Measurements from ENCODE around the gene FARS2.

Gene FARS2

DNA sequence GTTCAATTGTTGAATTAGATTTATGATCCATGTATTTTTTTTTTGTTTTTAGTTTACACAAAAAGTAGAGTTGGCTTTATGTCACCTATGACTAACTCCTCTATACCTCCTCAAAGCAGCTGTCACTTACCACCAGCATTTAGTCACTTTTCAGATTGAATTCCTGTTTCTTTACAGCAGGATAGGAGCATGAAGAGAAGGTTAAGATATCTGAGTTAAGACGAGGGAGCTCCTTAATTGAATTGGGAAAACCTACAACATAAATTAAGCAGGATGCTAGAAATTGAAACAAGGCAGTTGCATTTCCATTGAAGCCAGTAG is 237.2 kb downstream of the FARS2 start:
- Mint-ChIP-seq H3K4me3 (no peak overlapping the region), H3K36me3 (ENCODE audit: low read depth) (peaks cover 20% of the 10 kb centered on the region), H3K9me3 (no peaks in the 10 kb centered on the region), H3K27me3 (no peaks in the 10 kb centered on the region), H3K4me1 (ENCODE audit: low read depth) (peaks cover 26% of the 10 kb centered on the region), H3K27ac (no peak overlapping the region)

DNA sequence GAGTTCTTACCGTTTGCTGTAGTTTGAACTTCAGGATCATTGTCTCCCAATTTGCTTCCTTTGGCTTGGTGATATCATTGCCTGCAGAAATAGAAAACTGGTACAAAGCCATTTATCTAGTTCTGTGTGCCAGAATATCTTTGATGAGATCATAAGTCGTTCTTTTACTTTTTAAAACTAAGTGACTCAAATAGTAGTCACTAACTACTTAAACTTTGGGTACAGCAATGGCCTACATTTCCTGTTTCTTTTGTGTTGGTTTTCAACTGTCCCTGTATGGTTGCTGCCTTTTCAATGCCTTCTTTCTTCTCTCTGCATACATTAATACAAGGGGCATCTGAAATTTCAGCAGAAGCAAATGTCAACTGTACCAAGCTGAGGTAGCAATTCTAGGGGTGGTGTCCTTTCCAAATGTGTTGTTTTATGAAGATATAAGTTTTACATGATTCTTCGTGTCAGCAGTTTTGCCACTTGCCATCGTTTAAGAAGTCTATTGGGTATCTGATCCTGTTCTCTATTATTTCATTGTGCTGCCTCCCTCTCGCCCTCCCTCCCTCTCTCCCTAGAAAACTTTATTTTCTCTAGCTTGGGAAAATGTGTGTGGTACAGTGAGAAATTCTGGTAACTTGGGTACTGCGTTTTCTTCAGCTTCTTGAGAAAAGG is 238.5 kb downstream of the FARS2 start:
- H3K27ac Mint-ChIP-seq, result peak overlapping the region; percentile 22
- H3K36me3 Mint-ChIP-seq (ENCODE audit: low read depth), result peaks cover 23% of the 10 kb centered on the region
- peaks cover 26% of the 10 kb centered on the region for H3K4me1 Mint-ChIP-seq (ENCODE audit: low read depth)
- no peak overlapping the region for H3K4me3 Mint-ChIP-seq
- H3K9me3 Mint-ChIP-seq, result no peaks in the 10 kb centered on the region
- H3K27me3 Mint-ChIP-seq, result no peaks in the 10 kb centered on the region

DNA sequence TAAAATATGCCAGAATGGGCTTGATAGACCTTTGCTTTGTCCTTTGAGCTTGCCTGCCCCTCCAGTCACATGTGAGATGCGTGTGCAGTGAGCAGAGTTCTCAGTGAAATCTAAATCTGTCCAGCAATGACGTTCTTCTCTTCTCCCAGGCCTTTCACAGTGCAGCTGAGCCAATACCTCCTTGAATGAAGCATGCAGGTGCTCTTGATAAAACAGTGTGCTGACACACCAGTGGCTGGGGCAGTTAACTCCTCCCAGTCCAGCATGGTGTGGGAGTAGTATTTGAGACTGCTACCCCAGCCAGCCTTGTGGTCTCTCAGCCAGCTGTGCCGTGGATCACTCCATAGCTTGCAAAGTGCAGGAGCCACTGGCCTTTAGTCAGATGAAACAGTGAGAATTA is 240.5 kb downstream of the FARS2 start:
- Mint-ChIP-seq H3K9me3 (no peaks in the 10 kb centered on the region), H3K36me3 (ENCODE audit: low read depth) (peaks cover 23% of the 10 kb centered on the region), H3K4me3 (no peak overlapping the region), H3K27me3 (no peaks in the 10 kb centered on the region), H3K27ac (no peak overlapping the region), H3K4me1 (ENCODE audit: low read depth) (peaks cover 41% of the 10 kb centered on the region)

DNA sequence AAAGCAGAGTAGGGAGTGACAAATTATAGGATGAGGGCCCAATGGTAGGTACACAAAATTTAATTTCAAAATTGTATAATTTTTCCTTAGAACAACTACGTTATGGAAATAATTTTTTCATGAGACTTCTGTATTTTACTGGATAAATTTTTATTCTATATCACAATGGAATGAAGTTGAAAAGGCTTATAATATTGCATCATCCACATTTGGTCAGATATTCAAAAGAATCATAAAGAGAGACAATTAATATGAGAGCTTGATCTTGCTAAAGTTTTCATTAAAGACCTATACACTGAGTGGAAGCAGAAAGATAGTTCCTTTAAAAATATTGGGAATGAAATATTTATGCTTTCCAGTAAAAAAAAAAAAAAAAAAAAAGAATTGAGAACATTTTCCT is 242.8 kb downstream of the FARS2 start:
- no peak overlapping the region for H3K27ac Mint-ChIP-seq
- H3K27me3 Mint-ChIP-seq, result no peaks in the 10 kb centered on the region
- H3K36me3 Mint-ChIP-seq (ENCODE audit: low read depth), result peaks cover 12% of the 10 kb centered on the region
- peaks cover 38% of the 10 kb centered on the region for H3K4me1 Mint-ChIP-seq (ENCODE audit: low read depth)
- no peaks in the 10 kb centered on the region for H3K9me3 Mint-ChIP-seq
- no peak overlapping the region for H3K4me3 Mint-ChIP-seq

DNA sequence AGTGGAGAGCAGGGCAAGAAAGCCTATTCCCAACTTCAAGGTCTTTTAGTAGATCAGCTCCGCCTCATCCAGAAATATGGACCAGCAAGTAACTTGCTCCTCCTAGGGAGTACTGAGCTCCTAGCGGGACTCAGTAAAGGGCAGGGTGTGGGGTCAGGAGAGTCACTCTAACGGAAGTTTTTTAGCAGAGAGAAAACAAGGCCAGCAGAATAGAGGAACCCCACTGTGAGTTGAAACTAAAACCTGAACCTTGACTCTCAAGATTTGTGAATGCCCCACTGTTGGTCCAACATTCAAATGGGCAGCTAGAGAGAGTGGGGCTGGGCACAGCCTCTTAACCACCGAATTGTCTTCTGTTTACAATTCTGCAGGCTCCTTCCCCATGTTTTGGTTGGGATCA is 244.8 kb downstream of the FARS2 start:
- peaks cover 3% of the 10 kb centered on the region for H3K36me3 Mint-ChIP-seq (ENCODE audit: low read depth)
- H3K9me3 Mint-ChIP-seq, result no peaks in the 10 kb centered on the region
- no peaks in the 10 kb centered on the region for H3K27me3 Mint-ChIP-seq
- no peak overlapping the region for H3K4me3 Mint-ChIP-seq
- peaks cover 27% of the 10 kb centered on the region for H3K4me1 Mint-ChIP-seq (ENCODE audit: low read depth)
- H3K27ac Mint-ChIP-seq, result no peak overlapping the region

DNA sequence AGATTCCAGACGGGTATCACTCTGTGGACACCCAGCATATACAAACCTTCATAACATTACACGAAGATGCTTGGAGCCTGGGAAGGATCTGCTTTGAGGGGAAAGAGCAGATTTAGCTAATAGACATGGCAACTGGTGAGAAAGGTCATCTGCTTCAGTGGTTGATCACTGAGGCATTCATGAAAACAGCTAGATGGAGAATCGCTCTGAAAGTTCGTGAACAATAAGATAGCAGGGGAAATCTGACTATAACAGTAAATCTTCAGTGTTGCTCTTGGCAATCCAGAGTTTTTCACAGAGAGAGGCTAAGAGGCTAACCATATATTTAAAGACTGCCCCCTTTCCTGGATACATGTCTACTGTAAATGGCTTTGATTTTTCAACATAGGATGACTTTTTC is 245.3 kb downstream of the FARS2 start:
- Mint-ChIP-seq H3K4me3 (peak overlapping the region; percentile 50), H3K4me1 (ENCODE audit: low read depth) (peaks cover 27% of the 10 kb centered on the region), H3K27me3 (no peaks in the 10 kb centered on the region), H3K36me3 (ENCODE audit: low read depth) (peaks cover 3% of the 10 kb centered on the region), H3K27ac (peak overlapping the region; percentile 57), H3K9me3 (no peaks in the 10 kb centered on the region)

DNA sequence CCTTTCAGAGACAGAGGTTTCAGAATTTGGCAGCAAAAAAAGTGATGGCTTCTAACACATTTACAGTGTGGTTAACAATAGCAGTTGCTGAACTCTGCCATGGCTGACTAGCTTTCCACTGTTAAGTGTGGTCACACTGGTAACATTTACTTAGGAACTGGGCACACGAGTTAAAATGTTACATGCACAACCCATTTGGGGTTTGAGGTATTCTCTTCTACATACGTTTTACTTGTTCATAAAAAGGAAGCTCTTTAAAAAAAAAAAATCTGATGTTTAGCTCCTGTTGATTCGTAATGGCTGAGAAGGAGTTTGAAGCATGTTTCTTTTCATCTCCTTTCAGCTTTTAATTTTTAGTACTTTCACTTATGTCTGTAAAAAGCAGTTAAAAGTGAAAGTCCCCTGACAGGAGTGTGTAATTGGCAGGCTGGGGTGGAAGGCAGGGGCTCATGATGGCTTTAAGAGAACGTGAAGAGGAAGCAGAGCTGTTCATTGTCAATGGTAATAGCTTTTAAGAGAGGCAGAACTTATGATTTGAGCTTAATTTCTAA is 245.9 kb downstream of the FARS2 start:
- Mint-ChIP-seq H3K36me3 (ENCODE audit: low read depth) (peaks cover 3% of the 10 kb centered on the region), H3K27ac (peak overlapping the region; percentile 47), H3K4me3 (peak overlapping the region; percentile 50), H3K4me1 (ENCODE audit: low read depth) (peaks cover 27% of the 10 kb centered on the region), H3K27me3 (no peaks in the 10 kb centered on the region), H3K9me3 (no peaks in the 10 kb centered on the region)

DNA sequence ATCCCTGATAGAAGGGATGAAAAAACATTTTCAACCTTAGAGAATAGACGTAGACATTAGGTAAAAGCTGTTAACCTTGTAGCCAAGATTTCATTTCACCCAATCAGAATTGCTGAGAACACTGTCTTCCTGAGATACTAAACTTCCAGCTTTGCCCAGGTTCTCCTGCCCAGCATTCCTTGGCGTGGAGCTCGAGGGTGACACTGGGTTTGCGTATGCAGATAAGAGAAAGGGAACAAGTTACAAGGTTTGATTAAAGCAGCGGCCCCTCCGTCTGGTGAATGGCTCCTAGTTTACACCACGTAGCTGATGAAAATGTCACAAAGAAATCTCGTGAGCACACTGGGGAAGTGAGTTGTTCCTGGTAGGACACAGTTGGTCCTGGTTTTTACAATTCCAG is 247.8 kb downstream of the FARS2 start:
- H3K4me3 Mint-ChIP-seq, result no peak overlapping the region
- H3K36me3 Mint-ChIP-seq (ENCODE audit: low read depth), result peaks cover 3% of the 10 kb centered on the region
- H3K9me3 Mint-ChIP-seq, result no peaks in the 10 kb centered on the region
- no peak overlapping the region for H3K27ac Mint-ChIP-seq
- peaks cover 28% of the 10 kb centered on the region for H3K4me1 Mint-ChIP-seq (ENCODE audit: low read depth)
- no peaks in the 10 kb centered on the region for H3K27me3 Mint-ChIP-seq

DNA sequence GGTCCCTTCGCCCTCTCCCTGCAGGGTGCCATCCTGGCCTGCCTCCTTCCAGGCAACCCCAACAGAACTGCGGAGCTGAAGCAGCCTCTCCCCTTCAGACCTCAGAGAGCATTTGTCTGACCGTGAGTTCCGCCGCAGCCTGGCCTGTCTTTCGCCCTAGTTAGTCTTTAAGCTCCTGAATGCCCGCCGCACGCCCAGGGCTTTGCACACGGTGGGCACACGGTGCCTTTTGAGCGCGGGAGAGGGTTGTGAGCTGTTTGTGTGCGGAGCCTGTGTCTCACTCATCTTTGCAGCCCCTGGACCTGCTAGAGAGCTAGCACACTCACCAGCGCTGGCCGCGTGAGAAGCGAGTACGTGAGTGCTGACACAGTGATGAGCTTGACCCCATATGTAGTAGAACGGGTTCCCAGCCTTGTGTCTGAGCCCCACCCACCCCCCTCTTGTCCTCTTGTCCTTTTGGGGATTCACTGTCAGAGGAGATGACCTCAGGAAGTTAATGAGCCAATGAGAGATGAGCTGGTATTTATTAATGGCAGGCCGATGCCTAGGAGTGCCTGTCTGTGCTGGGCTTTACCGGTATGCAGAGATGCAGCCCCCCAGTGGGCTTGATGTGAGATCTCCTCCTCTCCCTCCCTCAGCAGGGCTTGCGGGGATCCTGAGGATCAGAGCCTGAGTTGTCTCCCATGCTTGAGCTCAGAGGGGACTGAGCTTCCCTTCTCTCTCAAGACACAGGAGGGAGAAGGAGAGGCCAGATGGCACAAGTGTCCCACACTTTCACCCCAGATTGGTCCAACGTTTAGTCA is 249.2 kb downstream of the FARS2 start:
- Mint-ChIP-seq H3K4me1 (ENCODE audit: low read depth) (peaks cover 33% of the 10 kb centered on the region), H3K4me3 (no peak overlapping the region), H3K27ac (no peak overlapping the region), H3K27me3 (no peaks in the 10 kb centered on the region), H3K36me3 (ENCODE audit: low read depth) (no peaks in the 10 kb centered on the region), H3K9me3 (no peaks in the 10 kb centered on the region)

DNA sequence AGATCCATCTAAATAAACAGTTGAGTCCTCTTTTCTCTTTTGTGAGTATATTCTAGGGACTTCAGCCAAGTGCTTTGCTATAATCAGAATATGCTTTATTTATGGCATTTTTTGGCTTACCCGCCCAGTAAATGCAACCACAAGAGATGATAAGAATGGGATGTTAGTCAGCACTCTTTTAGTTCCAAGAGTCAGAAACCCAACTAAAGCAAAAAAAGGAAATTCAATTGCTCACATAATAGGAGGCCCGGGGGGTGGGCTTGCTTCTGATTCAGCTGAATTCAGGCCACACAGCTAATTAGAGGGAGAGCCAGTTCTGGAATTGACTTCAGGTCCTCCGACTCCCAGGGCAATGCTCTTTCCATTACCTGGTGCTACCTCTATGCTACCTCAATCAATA is 250.6 kb downstream of the FARS2 start:
- Mint-ChIP-seq H3K27ac (no peak overlapping the region), H3K27me3 (no peaks in the 10 kb centered on the region), H3K36me3 (ENCODE audit: low read depth) (no peaks in the 10 kb centered on the region), H3K9me3 (no peaks in the 10 kb centered on the region), H3K4me3 (no peak overlapping the region), H3K4me1 (ENCODE audit: low read depth) (peaks cover 33% of the 10 kb centered on the region)

DNA sequence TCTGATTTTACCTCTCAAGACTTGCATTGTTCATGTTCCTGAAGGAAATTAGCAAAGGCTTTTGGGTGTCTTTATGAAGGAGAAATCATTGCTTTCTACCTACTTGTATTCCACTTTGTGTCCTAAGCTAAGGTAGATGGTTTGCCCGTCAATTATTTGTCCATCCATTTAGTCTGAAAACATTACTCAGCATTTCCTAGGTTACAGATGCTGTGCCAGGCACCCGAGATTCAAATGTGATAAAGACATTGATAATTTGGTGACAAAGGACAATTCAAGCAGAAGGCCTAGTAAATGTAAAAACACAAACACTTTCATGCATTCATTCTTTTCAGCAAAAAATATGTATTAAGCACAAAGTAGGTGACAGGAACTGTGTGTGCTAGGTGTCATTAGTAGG is 251.1 kb downstream of the FARS2 start:
- H3K4me3 Mint-ChIP-seq, result no peak overlapping the region
- H3K4me1 Mint-ChIP-seq (ENCODE audit: low read depth), result peaks cover 33% of the 10 kb centered on the region
- no peaks in the 10 kb centered on the region for H3K27me3 Mint-ChIP-seq
- no peak overlapping the region for H3K27ac Mint-ChIP-seq
- no peaks in the 10 kb centered on the region for H3K9me3 Mint-ChIP-seq
- H3K36me3 Mint-ChIP-seq (ENCODE audit: low read depth), result no peaks in the 10 kb centered on the region

DNA sequence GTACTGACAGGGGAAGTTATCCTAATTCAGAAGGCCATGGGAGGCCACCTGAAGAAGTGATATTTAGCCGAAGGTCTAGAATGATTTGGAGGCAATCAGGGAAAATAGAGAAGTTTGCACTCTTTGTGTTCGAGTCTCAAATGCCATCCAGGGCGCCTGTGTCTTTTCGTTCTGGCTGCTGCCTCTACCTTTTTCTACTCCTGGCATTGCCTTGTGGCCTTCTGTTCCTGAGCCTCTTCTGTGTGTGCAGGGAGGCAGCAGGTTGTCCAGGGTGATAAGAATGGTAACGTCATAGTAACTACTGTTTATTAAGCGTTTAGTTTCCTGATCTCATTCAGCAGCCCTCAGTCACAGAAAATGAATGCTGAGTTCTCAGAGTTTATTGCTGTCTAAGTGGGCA is 252.1 kb downstream of the FARS2 start:
- Mint-ChIP-seq H3K27me3 (no peaks in the 10 kb centered on the region), H3K4me3 (no peak overlapping the region), H3K36me3 (ENCODE audit: low read depth) (no peaks in the 10 kb centered on the region), H3K27ac (no peak overlapping the region), H3K4me1 (ENCODE audit: low read depth) (peaks cover 37% of the 10 kb centered on the region), H3K9me3 (no peaks in the 10 kb centered on the region)

DNA sequence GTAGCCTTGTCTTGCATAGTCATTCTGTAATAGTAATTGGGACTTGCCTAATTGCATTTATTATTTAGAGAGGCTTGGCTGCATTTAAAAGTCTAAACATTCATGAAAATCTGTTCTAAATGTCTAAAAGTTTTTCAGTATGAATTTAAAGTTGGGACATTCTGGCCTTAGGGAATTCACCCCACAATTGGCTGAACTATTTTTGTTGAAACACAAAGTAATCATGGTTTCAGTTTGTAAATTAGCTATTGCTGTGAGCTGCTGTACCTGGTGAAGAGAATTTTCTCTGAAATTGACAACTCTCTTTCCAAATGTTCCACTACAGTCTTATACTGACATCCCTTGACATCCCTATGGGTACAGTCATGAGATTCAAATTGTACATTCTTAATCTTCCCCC is 253.0 kb downstream of the FARS2 start:
- Mint-ChIP-seq H3K27ac (no peak overlapping the region), H3K4me1 (ENCODE audit: low read depth) (peaks cover 44% of the 10 kb centered on the region), H3K27me3 (no peaks in the 10 kb centered on the region), H3K4me3 (no peak overlapping the region), H3K9me3 (no peaks in the 10 kb centered on the region), H3K36me3 (ENCODE audit: low read depth) (no peaks in the 10 kb centered on the region)

DNA sequence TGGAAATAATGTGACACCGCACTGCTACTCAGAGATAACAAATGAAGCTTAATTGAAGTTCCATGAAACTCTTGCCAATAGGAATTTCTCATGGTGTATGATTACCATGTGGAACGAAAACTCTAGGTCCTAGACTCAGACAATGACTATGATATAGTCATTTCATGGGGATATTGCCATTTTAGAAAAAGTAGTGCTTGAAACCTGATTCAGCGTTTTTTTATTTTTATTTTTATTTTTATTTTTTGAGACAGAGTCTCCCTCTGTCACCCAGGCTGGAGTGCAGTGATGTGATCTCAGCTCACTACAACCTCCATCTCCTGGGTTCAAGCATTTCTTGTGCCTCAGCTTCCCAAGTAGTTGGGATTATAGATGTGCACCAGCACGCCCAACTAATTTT is 253.9 kb downstream of the FARS2 start:
- Mint-ChIP-seq H3K27me3 (no peaks in the 10 kb centered on the region), H3K4me3 (no peak overlapping the region), H3K9me3 (no peaks in the 10 kb centered on the region), H3K27ac (no peak overlapping the region), H3K36me3 (ENCODE audit: low read depth) (no peaks in the 10 kb centered on the region), H3K4me1 (ENCODE audit: low read depth) (peaks cover 52% of the 10 kb centered on the region)

DNA sequence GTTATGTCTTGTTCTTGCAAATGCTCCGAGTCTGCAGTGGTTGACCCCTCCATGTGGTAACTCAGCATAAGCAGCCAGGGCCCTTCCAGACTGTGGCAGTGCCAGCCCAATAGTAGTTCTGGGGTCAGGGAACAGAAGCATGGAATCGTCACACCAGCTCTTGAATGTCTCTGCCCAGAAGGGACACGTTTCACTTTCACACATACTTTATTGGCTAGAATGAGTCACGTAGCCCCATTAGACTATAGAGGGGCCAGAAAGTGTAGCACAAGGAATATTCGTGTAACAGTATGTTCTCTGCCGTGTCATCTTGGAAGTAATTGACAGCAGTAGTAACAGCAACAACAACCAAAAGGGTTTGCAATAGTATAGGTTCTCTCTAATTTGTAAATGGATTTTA is 254.7 kb downstream of the FARS2 start:
- peaks cover 58% of the 10 kb centered on the region for H3K4me1 Mint-ChIP-seq (ENCODE audit: low read depth)
- no peaks in the 10 kb centered on the region for H3K9me3 Mint-ChIP-seq
- no peaks in the 10 kb centered on the region for H3K27me3 Mint-ChIP-seq
- H3K36me3 Mint-ChIP-seq (ENCODE audit: low read depth), result no peaks in the 10 kb centered on the region
- no peak overlapping the region for H3K4me3 Mint-ChIP-seq
- peak overlapping the region; percentile 75 for H3K27ac Mint-ChIP-seq

Measured in stimulated activated naive CD8-positive, alpha-beta T cell treated with anti-CD3 and anti-CD28 coated beads, Interleukin-15, Interleukin-2, amounts not matched to agents 100 ng/mL and 50 ng/mL, for 24 hours (primary cell).